ENCODE measurements around the gene CLDN20.
A peak's percentile ranks its signal among the peaks of the same experiment; 100 is the strongest.

Gene CLDN20

DNA sequence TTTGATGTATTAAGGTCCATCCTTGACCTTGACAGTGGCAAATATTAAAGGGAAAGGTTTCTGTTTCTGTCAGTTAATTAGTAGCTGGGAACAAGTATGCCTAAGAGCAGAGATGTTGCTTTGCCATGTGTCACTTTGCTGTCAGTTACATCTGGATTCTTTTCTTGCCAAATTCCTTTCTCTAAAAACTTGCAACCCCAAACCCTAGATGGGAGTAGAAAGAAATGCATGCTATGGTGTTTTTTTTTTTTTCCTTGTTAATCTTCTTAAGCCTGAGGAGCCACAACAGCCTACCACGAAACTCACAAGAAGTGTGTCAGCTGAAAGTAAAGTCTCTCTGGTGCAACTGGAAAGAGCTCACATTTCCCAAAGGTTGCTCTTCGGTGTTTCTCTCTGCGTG lies 18.0 kb upstream of the CLDN20 start:
- no peak for DNase-seq

DNA sequence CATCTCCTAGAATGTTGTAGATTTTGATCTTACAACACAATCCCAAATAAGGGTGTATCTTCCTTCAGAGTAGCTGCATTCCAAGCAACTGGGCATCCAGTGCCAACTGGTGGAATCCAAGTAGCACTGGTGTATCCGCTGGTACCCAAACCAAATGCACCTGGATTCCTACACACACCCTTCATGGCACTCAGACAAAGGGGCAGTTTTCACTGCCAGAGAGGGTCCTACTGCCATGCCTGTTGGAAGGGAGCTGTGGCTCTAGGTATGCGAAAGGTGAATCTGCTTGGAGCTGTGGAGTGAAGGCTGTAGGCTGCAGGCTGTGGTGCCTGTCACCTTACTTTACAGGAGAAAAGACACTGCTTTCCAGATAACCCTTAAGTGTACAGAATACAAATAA lies 17.0 kb upstream of the CLDN20 start:
- DNase-seq: no peak

DNA sequence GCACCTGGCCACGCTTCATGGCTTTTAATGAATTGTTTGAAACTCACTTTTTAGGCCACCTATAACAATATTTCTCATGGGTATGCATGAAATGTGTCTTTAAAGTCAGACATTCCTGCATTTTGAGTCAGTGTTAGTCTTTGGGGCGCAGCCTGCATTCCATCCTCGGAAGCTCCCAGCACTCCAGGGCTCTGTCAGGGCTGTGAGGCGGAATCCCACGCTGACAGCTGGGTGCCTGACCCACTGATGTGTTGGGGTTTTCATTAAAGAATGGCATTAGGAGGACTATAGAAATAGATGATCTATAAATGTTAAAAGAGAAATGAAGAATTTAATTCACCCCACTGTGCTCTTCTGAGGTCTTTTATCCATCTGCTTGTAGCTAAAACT lies 16.2 kb upstream of the CLDN20 start:
- no peak for DNase-seq

DNA sequence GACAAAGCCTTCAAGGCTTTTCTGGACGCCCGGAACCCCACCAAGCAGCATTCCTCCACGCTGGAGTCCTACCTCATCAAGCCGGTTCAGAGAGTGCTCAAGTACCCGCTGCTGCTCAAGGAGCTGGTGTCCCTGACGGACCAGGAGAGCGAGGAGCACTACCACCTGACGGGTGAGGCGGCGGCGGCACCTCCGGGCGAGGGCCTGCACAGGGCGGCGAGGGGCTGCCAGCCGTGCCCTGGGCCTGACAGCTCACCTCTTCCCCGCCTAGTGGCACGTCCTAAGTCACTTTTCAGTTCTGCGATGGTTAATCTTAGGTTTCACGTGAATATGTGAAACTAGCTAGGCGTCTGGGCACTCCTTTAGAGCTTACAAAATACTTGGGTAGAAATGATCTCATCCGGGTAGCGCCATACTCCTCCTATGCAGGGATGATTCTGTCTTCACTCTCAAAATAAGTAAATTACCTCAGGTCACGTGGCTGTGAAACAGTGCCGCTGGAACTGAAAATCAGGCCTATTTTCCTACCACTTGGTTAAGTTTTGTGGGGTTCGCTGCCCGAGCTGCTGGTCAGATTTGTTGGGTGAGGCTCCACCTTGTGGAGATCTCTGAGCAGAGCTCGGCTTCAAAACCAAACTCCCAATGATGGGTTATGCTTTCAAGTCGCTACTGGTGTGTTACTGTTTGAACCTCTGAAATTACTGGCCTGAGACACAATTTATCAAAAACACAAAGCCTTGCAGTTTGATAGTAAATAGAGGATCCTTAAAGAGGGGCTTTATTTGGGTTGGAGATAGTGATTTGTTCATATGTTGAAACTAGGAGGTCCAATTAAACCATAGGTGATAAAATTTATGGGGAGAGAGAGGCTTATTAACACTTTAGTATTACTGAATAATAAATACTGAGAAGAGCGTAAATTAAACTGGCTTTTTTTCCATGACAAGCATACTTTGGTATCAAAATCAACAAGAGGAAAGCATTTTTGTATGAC lies 15.5 kb upstream of the CLDN20 start:
- DNase-seq: peak in 1 of 2 experiments; percentile 40

DNA sequence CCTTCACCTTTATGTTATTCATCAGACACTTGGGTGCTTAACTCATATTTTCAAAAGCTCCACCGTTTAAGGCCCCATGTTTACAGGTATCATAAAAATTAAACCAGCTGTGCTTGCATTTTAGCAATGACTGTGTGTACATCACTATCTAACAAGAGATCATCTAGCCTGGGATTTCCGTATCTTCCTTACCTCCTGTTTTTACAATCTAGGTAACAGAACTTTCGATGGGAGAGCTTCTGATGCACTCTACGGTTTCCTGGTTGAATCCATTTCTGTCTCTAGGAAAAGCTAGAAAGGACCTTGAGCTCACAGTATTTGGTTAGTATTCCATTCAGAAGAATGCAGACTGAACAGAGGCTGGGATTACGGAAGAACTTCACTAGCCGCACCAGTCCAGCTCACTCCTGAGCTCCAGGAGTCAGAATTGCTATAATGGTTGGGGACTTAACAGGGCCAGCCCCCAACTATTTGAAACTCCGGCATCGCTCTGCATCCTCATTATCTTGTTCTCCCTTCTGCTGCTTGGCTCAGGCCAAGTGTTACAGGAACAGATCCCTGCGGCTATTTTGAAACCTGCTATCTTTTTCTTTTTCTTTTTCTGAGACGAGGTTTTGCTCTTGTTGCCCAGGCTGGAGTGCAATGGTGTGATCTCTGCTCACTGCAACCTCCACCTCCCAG lies 13.0 kb upstream of the CLDN20 start:
- no peak for DNase-seq

DNA sequence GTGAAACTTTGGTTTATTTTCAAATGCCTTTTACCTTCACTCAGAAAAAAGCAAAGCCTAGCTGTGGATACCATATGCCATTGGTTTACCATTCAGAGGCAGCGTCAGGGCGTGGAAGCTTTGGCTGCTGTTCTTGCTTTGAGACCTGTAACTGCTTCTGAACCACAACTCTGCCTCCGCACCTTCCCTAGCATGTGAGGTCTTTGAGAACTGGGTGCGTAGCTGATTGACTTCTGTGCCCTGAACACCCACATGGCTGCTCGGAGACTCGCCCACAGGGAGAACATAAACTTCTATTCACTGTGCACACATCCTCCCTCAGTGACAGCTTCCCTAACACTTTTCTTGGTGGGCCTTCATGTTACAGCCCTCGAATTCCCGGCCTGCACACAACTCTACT lies 11.2 kb upstream of the CLDN20 start:
- no peak for DNase-seq

DNA sequence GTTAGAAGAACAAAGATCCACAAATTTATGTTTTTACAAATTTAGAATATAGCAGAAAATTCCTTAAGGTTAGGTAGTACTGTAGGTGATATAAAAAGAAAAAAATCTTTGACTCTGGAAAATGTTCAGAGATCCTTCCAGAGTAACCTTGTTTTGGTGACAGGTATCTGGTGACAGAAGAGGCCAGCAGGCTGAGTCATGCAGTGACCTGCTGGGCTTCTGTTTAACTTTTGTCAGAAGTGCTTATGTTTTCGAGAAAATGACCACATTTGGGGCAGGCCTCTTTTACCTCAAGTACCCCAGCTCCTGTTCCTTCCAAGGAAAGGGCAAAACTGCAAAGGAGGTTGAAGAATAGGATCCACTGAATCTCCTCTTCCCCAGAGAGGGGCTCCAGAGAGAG lies 10.5 kb upstream of the CLDN20 start:
- no peak for DNase-seq

DNA sequence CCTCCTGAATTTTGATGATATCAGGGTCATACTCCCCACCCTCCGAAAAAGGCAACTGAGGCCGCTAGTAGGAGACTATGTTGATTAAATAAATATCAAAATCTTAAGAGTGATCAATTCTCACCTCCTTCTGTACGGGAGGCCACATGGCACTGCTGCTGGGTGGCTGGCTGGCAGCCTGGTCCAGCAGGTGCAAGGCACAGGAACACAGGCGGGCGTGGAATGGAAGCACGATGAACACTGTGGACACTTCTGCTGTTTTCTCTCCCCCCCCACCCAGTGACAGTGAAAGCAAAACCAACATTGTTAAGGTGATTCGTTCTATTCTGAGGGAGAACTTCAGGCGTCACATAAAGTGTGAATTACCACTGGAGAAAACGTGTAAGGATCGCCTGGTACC lies 9.7 kb upstream of the CLDN20 start:
- no peak for DNase-seq

DNA sequence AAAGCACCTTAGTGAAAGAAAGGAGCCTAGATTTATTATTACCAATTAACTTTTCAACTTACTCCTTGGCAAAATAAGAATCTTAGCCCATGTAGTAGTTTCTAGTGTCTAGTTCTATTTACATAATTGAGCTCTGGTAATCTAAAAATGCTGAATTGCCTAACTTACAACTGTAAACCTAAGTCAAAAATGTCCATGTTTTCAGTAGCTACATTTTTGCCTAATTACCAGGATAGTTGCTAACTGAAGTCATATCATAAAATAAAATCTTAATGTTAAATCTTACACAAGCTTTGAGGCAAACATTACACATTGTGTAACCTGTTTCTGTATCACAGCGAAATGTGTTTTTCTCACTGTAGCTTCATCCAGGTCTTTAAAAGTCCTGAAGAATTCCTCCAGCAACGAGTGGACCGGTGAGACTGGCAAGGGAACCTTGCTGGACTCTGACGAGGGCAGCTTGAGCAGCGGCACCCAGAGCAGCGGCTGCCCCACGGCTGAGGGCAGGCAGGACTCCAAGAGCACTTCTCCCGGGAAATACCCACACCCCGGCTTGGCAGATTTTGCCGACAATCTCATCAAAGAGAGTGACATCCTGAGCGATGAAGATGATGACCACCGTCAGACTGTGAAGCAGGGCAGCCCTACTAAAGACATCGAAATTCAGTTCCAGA lies 7.6 kb upstream of the CLDN20 start:
- DNase-seq: no peak

DNA sequence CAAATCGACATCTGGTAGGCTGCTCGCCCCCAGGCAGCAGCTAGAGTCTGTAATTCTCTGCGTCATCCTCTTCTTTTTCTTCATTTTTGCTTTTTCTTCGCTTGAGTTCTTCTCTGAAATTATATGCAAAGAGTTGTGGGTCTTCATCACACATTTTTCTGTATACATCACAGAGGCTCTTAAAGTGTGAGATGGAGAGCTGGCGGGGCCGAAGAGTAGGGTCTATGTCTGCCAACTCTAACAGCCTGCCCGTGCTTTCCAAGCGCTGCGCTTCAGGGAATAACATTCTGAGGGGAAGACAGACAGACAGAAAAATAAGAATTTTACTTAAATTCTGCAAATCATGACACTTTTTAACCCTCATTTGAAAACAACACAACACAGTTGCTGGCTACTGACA lies 6.0 kb upstream of the CLDN20 start:
- DNase-seq: no peak

DNA sequence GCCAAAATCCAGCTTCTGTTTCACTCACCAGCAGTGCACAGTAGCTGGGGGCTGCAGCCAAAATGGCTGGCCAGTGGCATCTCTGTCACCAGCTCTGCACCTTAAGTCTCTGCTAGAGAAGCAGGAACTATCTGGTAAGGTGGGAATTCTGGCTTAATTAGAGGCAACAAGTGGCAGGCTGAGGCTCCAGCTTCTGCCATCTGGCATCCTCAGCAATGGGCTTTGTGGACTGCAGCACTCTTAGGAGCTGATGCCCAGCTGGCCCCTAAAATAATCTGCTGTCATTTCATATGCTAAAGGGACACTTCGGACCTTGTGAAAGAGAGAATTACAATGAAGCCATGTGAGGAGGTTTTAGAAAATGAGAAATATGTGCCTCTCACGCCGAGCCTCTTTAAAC lies 4.6 kb upstream of the CLDN20 start:
- no peak for DNase-seq

DNA sequence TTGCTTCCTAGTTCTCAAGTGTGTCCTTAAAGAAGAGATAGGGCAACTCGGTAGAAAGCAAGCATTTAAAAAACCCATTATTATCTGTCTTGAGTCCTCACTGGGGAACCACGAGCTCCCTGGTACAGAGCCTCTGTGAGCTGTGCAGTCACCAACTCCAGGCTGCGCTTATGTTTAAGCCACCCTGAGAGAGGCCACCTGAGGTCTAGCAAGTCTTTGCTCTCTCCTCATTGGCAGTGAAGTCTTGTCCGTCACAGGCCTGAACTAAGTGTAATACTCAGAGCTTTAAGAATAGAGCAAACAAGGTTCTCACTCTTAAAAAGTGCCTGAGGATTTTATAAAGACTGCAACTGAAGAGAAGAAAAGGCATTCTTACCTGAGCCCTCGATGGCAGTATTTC lies 3.9 kb upstream of the CLDN20 start:
- no peak for DNase-seq

DNA sequence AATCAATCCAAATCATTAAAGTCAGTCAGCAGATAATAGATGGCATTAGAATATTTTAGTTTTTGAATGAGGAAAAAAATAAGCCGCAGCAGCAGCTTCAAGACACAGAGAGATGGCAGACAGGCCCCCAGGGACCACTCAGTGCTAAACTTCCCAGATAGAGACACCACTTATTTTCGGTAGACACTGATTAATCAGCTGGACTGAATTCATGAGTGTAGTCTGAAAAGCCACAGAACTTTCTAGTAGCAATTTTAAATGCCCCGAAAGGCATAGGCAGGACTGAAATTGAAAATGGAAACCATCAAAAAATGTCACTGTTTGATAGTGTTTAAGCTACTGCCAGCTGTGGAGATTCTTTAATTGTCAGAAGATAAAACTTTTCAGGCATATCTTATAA lies 3.1 kb upstream of the CLDN20 start:
- no peak for DNase-seq

DNA sequence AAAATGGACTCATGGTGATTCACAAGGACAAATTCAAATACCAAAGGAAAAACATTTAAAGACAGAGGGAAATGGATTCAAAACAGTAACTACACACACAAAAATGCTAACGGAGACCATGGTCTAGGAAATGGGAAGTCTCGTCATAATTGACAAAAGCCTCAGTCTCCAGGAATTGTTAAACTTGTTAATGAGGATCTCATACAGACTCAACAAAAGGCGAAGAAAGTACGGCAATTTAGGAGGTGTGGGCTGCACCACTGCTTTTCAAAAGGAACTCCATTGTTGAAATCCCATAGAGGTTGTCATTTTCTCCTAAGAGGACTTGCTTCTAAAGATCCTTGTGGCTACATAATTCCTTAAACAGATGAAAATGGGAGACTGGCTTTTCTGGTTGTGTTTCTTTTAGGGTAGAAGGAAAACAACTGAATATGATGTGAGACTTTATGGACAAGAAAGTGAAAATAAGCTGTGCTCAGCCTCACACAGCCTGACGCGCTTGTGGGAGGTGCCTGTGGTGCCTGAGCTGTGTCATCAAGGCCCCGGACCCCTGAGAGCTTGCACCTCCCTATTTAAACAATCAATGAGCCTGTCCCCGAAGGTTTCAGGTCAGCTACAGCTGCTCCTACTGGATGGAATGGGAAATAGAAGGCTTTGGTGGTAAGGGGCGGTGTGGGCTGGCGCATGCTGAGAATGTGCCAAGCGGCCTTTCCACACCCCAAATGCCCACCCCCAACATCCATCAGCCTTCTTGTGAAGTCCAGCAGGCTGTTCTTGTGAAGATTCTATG lies 2.5 kb upstream of the CLDN20 start:
- DNase-seq: no peak

DNA sequence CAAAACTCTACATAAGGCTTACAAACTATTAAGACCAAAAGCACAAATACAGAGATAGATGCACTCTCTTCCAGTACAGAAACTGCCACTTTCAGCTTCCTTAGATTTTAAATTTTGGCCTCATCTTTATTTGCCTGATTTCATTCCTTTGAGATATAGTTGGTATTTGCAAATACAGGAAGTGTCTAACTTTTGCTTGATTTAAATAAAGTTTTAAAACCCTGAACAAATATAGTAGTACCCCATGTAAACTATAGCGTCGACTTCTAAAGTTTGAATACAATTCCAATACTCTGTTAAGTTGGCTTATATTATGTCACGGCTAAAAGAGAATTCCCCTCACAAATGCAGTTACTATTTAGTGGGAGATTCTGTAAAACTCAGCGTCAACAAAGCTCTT lies 1.2 kb upstream of the CLDN20 start:
- DNase-seq: no peak

DNA sequence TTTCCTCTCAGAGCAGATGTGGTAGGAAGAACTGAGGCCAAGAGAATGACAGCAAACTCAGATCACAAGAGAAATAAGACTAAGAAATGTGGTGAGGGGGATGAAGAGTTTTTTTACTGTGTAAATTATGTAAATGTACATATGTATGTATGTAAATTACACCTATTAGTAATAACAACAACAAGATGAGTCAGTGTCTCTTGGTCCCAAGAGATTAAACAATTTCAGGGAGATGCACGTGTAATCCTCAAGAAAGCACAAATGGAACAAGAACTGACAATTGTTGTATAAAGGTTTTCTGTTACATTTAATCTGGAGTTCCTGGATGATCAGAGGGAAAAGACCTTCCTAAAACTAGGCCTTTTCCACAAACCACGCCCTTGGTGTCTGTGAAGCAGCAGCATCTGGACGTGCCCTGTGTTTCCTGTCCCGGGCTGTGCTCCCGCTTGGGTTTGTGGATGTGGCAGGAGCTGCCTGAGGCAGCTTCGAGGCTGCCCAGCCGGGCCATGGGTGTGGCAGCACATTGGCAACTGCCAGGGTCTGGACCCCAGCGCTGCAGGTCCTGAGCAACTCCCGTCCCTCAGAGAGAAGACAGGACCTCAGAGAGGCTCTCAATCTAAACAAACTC lies 994 bp downstream of the CLDN20 start:
- peak in 1 of 2 experiments; percentile 54 for DNase-seq

DNA sequence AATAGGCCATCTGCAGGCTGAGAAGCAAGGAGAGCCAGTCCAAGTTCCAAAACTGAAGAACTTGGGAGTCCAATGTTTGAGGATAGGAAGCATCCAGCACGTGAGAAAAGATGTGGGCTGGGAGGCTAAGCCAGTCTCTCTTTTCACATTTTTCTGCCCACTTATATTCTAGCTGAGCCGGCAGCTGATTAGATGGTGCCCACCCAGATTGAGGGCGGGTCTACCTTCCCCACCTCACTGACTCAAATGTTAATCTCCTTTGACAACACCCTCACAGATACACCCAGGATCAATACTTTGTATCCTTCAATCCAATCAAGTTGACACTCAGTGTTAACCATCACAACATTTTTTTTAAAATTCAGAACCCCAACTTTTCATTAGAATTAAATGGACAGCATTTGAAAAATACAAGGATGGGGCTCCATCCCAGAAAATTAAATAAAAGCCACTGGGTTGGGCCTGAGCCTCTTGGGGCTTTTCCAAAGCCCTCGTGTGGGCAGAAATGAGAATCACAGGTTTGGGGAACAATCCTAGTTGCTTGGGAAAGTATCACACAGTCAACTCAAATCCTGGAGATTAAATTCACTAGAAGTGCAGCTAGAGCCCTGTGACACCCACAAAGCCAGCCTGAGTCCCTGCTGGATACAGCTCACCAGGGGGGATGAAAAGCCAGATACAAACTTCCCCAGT lies 2.2 kb downstream of the CLDN20 start:
- DNase-seq: no peak

DNA sequence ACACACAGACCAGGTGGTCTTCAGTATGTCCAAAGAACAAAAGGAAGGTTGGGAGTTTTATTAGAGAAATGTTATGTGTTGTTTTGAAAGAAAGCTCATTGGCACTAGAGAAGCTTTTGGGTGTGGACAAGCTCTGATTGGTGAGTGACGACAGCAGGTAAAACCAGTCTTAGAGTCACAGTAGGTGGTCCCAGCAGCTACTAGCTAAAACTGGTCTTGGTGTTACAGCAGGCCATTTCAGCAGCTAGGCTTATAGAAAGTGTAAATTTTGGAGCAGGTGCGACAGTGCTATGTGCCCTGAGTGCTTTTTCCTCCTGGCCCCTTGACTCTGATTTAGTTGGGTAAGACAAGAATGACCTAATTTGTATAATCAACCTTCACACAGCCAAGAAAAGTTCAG lies 3.6 kb downstream of the CLDN20 start:
- no peak for DNase-seq

DNA sequence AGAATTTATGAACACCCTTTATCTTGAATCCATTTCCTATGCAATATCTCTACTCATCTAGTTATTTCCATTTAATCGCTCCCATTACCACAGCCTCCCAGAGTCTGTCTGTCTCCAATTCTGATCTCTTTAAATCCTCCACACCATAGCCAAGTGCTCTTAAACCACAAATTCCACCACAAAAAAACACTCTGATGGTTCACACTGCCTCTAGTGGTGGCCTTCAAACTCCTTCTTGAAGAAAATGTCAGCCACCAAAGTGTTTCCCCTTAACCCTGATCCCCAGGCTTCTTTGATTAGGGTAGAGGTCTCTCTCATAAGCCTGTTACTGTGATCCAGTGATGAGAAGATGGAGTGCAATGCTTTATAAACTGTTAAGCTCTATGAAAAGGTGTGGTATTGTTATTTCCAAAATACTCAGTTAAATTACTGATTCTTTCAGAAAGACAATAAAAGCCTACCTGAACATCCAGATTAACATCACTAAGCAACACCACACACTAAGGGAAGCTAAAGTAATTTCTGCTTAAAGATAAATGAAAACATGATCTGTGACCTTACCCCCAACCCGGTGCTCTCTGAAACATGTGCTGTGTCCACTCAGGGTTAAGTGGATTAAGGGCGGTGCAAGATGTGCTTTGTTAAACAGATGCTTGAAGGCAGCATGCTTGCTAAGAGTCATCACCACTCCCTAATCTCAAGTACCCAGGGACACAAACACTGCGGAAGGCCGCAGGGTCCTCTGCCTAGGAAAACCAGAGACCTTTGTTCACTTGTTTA lies 4.5 kb downstream of the CLDN20 start:
- peak in 1 of 2 experiments; percentile 19 for DNase-seq

DNA sequence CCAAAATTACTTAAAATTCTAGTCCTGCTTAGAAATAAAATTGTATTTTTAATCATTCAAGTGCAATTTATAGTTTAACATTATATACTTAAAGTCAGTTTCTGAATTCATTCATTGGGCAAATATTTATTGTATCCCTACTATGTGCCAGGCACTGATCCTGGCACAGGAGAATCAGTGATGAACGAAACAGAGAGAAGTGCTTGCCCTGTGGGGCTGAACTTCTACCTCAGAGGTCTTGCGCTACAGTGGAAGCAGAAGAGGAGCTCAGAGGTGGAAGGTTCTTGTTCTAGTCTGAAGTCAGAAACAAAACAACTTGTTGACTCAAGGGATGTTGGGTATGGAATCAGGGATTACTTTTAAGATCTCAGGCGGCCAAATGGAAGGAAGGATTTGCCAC lies 6.0 kb downstream of the CLDN20 start:
- no peak for DNase-seq

DNA sequence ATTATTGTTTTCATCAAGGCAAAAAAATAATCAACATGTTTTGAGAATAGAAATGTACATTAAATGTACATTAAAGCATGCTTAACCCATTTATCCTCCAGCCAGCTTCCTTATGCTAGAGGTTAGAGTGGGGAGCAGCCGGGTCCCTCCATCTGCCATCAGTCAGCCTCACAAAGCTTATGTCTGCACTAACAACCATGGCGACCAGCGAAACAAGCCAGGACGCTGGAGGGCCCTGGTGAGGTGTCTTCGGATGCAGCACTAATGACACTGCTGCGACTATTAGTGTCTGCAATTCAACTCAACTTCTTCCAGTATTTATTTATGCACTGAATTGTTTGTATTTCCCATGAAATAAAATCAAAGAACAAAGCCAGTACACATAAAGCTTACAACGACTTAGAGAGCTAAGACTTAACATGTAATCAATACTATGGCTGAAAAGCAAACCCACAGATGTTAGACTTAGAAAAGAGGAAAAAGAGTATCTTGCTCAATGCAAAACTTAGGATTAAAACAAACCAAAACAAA lies 6.8 kb downstream of the CLDN20 start:
- DNase-seq: no peak
